Thyroid gland (tissue), 4 donors: ENCODE measurements around the gene HTR3E.
A peak's percentile ranks its signal among the peaks of the same experiment; 100 is the strongest.

Source experiments
- CTCF ChIP-seq, 6 experiments: fragments of 200-600 bp in 3 of 6; fragments of 450-650 bp in 3 of 6; sonication (generic) in 3 of 6; IDR thresholded peaks; one replicate each; pipeline ENCODE4 v1.5.1; 2016 to 2019; ENCODE audit warnings: antibody characterized with exemption in 6 of 6, mild to moderate bottlenecking in 2 of 6, inconsistent platforms in 1 of 6, moderate library complexity in 1 of 6
- POLR2A ChIP-seq, 2 donors: fragments of 450-650 bp; IDR thresholded peaks; one replicate each; pipeline ENCODE4 v1.6.1; 2017; ENCODE audit warnings: antibody characterized with exemption in 2 of 2, mild to moderate bottlenecking in 2 of 2, moderate library complexity in 1 of 2

GRCh38 chr3:184145111-184145524, 48.3 kb downstream of the HTR3E start:
- TF ChIP-seq CTCF (IDR thresholded peaks at IDR 0.05) (peak in 3 of 6 experiments; percentile 45 to 50 (median 47)), POLR2A (IDR thresholded peaks at IDR 0.05) (no peak)
